ENCODE measurements around the gene DUSP16.
"Not testable (repeated sequence)": the region's sequence is repeated elsewhere in the genome, so short reads cannot be mapped to it uniquely, and the experiment has no call there.

Gene DUSP16

DNA sequence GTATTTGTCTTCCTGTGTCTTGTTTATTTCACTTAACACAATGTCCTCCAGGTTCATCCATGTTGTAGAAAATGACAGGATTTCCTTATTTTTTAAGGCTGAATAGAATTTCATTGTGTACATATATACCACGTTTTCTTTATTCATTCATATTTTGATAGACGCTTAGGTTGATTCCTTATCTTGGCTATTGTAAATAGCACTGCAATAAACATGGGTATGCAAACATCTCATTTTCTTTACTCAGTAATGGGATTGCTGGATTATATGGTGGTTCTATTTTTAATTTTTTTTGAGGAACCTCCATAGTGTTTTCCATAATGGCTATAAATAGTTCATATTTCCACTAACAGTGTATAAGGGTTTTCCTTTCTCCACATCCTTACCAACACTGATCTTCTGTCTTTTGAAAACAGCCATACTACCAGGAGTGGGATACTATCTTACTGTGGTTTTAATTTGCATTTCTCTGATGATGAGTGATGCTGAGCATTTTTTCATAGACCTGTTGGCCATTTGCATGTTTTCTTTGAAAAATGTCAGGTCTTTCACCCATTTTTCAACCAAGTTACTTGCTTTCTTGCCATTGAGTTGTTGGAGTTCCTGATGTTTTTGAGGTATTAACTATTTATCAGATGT is 32.8 kb downstream of the DUSP16 start:
- TF ChIP-seq, protein P1, sequence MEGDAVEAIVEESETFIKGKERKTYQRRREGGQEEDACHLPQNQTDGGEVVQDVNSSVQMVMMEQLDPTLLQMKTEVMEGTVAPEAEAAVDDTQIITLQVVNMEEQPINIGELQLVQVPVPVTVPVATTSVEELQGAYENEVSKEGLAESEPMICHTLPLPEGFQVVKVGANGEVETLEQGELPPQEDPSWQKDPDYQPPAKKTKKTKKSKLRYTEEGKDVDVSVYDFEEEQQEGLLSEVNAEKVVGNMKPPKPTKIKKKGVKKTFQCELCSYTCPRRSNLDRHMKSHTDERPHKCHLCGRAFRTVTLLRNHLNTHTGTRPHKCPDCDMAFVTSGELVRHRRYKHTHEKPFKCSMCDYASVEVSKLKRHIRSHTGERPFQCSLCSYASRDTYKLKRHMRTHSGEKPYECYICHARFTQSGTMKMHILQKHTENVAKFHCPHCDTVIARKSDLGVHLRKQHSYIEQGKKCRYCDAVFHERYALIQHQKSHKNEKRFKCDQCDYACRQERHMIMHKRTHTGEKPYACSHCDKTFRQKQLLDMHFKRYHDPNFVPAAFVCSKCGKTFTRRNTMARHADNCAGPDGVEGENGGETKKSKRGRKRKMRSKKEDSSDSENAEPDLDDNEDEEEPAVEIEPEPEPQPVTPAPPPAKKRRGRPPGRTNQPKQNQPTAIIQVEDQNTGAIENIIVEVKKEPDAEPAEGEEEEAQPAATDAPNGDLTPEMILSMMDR (IDR thresholded peaks at IDR 0.05): no peak
- Histone ChIP-seq H3K27ac (no peak overlapping the region), H3K9me3 (no peaks in the 10 kb centered on the region), H3K27me3 (no peaks in the 10 kb centered on the region), H3K36me3 (no peaks in the 10 kb centered on the region), H3K4me3 (no peak overlapping the region), H3K4me1 (peaks cover 0 to 38% (median 23%) of the 10 kb centered on the region in 4 donors)
- DNase-seq: no peak
- intact Hi-C loops (cut with DNase I; ENCODE audit: low total_unique reads): no loop called here

DNA sequence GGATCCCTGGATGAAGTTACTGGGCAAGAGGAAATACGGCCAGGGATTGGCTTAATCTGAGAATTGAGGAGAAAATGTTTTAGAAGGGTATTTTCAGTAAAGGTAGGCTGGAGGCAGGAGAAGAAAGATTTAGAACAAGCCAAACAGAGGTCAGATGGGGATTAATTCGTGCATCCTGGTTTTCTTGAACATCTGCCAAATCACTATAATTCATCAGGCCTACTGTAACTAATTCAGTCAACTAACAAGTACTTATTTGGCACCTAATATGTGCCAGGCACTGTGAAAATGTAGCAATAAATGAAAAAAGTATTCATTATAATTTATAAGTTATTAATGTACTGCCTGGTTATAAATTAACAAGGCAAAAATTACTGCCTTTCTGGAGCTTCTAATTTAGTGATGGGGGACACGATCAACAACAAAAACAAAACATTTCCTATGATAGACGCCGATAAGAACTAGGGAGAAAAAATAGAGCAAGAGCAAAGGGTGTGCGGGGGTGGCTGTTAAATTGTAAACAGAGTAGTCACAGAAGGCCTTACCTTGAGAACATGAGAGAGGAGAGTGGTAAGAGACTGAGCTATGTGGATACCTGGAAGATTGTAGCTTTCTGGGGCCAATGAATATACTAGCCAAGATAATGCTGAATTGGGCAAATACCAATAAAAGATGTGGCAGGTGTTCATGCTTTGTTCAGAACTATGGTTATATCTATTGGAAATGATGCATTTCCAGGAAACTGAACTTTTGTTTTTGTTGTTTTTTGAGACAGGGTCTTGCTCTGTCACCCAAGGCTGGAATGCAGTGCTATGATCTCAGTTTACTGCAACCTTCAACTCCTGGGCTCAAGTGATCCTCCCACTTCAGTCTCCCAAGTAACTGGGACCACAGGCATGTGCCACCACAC is 34.0 kb downstream of the DUSP16 start:
- peaks cover 0 to 31% (median 13%) of the 10 kb centered on the region in 4 donors for H3K4me1 ChIP-seq
- no peak overlapping the region for H3K4me3 ChIP-seq
- H3K9me3 ChIP-seq: no peaks in the 10 kb centered on the region
- no peaks in the 10 kb centered on the region for H3K27me3 ChIP-seq
- TF ChIP-seq, protein P1 (IDR thresholded peaks at IDR 0.05): no peak
- intact Hi-C loops (cut with DNase I; ENCODE audit: low total_unique reads): no loop called here
- no peak overlapping the region for H3K27ac ChIP-seq
- no peak for DNase-seq
- no peaks in the 10 kb centered on the region for H3K36me3 ChIP-seq

DNA sequence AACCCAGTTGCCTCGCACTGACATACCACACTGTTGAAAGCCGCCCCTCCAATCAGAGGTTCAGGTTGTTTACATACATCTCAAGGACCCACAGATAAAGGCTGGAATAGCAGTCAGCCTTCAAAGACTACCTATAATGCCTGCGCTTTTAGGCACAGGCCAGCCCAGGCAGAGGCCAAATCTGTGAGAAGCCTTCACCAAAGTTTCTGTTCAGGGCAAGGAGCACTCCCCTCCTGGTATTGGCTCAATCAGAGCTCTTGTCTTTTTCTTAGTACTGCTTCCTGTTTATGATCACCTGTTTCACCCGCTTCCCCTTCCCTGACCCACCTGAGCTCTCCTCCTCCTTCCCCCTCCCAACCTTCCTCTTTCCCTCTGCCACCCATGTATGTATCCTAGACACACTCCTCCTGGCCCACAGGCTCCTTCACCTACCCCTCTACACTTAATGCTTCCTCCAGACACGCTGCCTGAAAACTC is 34.8 kb downstream of the DUSP16 start:
- TF ChIP-seq, protein P1 (IDR thresholded peaks at IDR 0.05): no peak
- Histone ChIP-seq H3K4me3 (no peak overlapping the region), H3K9me3 (no peaks in the 10 kb centered on the region), H3K27me3 (no peaks in the 10 kb centered on the region), H3K27ac (no peak overlapping the region), H3K36me3 (no peaks in the 10 kb centered on the region), H3K4me1 (peaks cover 0 to 24% (median 6%) of the 10 kb centered on the region in 4 donors)
- no peak for DNase-seq
- intact Hi-C loops (cut with DNase I; ENCODE audit: low total_unique reads): no loop called here

DNA sequence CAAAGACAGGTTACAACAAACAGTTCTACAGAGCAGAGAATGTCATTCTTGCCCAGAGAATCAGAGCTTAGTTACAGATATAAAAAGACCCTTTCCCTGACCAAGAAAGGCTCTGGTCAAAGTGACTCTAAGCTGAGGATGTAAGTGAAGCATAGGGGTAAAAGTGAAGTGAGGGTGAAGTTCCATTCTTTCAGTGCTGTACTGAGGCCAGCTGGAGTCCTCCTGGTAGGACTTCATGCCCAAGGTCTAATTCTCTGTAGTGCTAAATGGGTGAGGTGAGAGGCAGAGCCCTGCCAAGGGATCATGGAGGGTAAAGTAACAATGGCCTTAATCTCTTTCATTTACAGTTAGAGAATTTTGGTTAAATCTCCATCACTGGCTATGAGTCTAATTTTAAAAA is 38.5 kb downstream of the DUSP16 start:
- H3K27me3 ChIP-seq: no peaks in the 10 kb centered on the region
- H3K4me3 ChIP-seq: no peak overlapping the region
- H3K4me1 ChIP-seq: peaks cover 0 to 15% (median 6%) of the 10 kb centered on the region in 4 donors
- peaks cover 0 to 13% (median 5%) of the 10 kb centered on the region in 3 donors for H3K36me3 ChIP-seq
- intact Hi-C loops (cut with DNase I; ENCODE audit: low total_unique reads): no loop called here
- no peak for DNase-seq
- no peaks in the 10 kb centered on the region for H3K9me3 ChIP-seq
- TF ChIP-seq, protein P1 (IDR thresholded peaks at IDR 0.05): no peak
- no peak overlapping the region for H3K27ac ChIP-seq

DNA sequence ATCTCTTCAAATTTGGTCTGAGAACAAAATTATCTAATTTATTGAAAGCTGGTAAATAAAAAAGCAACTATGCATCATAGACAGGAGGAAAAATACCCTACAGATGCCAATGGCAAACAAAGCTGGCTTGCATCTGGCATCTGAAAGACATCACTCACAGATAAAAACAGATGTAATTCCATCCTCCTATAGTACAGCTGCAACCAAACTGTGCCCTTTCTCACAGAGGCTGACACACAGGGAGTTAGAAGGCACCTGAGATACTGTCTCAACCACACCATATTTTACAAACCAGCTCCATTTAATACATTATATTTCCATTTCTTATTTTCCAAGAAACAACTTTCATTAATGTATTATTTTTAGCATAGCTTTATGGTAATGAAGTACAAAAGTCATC is 39.4 kb downstream of the DUSP16 start:
- no peak overlapping the region for H3K27ac ChIP-seq
- intact Hi-C loops (cut with DNase I; ENCODE audit: low total_unique reads): no loop called here
- H3K4me3 ChIP-seq: no peak overlapping the region
- H3K9me3 ChIP-seq: no peaks in the 10 kb centered on the region
- no peaks in the 10 kb centered on the region for H3K27me3 ChIP-seq
- H3K4me1 ChIP-seq: peaks cover 0 to 14% (median 3%) of the 10 kb centered on the region in 4 donors
- DNase-seq: no peak
- peaks cover 0 to 22% (median 9%) of the 10 kb centered on the region in 3 donors for H3K36me3 ChIP-seq
- TF ChIP-seq, protein P1 (IDR thresholded peaks at IDR 0.05): no peak

DNA sequence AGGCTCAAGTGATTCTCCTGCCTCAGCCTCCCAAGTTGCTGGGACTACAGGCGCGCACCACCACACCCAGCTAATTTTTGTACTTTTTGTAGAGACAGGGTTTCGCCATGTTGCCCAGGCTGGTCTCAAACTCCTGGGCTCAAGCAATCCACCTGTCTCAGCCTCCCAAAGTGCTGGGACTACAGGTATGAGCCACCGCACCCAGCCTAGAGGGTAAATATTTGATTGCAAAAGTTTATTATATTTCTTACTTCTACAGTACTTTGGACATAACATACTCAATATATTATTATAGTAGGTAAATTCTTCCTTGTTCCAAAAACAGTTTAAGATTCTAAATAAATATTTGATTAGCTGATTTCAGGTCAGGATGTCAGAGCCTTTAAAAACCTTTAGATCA is 40.0 kb downstream of the DUSP16 start:
- intact Hi-C loops (cut with DNase I; ENCODE audit: low total_unique reads); DNase-seq; H3K27ac ChIP-seq; H3K27me3 ChIP-seq; H3K9me3 ChIP-seq; H3K4me3 ChIP-seq: not testable (repeated sequence)
- peaks cover 0 to 28% (median 15%) of the 10 kb centered on the region in 3 donors for H3K36me3 ChIP-seq
- peaks cover 0 to 13% (median under 1%) of the 10 kb centered on the region in 4 donors for H3K4me1 ChIP-seq
